Body of pancreas (tissue), 4 donors: ENCODE data around the gene PCBP2. TPM values are rescaled to one million over a fixed set of nuclear protein-coding genes. Genes with fewer than 3 reads are reported as not detected.

Experiments
- ATAC-seq: fragments of 150-250 bp; one replicate; pipeline ENCODE4 v1.9.1; 2016
- DNase-seq, 4 donors: peaks; one replicate each; pipeline ENCODE4 v3.0.0-alpha.2; 2019
- H3K27ac ChIP-seq, 4 donors: fragments of 200-600 bp; sonication (generic); 1 replicate in 3 of 4; 2 replicates in 1 of 4; pipeline versions ENCODE4 v1.5.1 to v1.6.1; 2016 to 2019; ENCODE audit warnings: mild to moderate bottlenecking in 1 of 4, mixed read lengths in 1 of 4, moderate library complexity in 1 of 4
- H3K27me3 ChIP-seq, 2 donors: fragments of 200-600 bp; sonication (generic); one replicate each; pipeline ENCODE4 v1.6.0; 2016; ENCODE audit warnings: mild to moderate bottlenecking in 1 of 2
- H3K36me3 ChIP-seq, 2 donors: fragments of 200-600 bp; sonication (generic); replicated peaks in 1 of 2; 2 replicates each; pipeline ENCODE4 v1.5.1; 2016; ENCODE audit warnings: low read depth in 2 of 2; ENCODE audit not compliant: insufficient read depth in 1 of 2
- H3K4me1 ChIP-seq: fragments of 200-600 bp; sonication (generic); one replicate; pipeline ENCODE4 v1.6.0; 2016
- H3K4me3 ChIP-seq, 2 donors: fragments of 200-600 bp; sonication (generic); 1 replicate in 1 of 2; 2 replicates in 1 of 2; pipeline ENCODE4 v1.5.1; 2016 to 2019
- H3K9me3 ChIP-seq, 3 donors: fragments of 200-600 bp; sonication (generic); 1 replicate in 2 of 3; 2 replicates in 1 of 3; pipeline ENCODE4 v1.5.1; 2016
- CTCF ChIP-seq, 7 experiments: fragments of 450-650 bp in 4 of 7; fragments of 200-600 bp in 3 of 7; sonication (generic) in 3 of 7; IDR thresholded peaks; one replicate each; pipeline ENCODE4 v1.5.1; 2016 to 2019; ENCODE audit warnings: antibody characterized with exemption in 7 of 7
- POLR2A ChIP-seq, 3 donors: fragments of 450-650 bp; IDR thresholded peaks; one replicate each; pipeline ENCODE4 v1.6.1; 2016; ENCODE audit warnings: antibody characterized with exemption in 3 of 3, mild to moderate bottlenecking in 2 of 3
- WGBS, 2 donors: methylation state at CpG; one replicate each; pipeline ENCODE4 v1.1.5; 2017; 5-methylcytosine and 5-hydroxymethylcytosine counted together
- intact Hi-C: fragments of 100-400 bp; cut with DNase I; formaldehyde crosslinking; loops from one replicate; pipeline ENCODE4 v1.15.1; 2023
- total RNA-seq, 2 donors: library from RNA; depleted of rRNA; stranded (reverse); fragments of >200 nt; gene quantifications; one replicate each; pipeline ENCODE4 v1.1.0, GENCODE V29; 2016

PCBP2 gene
- total RNA-seq, 2 donors from 2014 or later = 226 to 308 TPM

- ATAC-seq = no peak
- H3K27me3 ChIP-seq = no peaks in the 10 kb centered on the region
- no peaks in the 10 kb centered on the region for H3K4me1 ChIP-seq
- peak in 1 of 4 donors; percentile 11 for DNase-seq
- TF ChIP-seq CTCF (IDR thresholded peaks at IDR 0.05) (no peak), POLR2A (IDR thresholded peaks at IDR 0.05) (peak in 1 of 3 donors; percentile 9)
- 78 to 87% methylated on average over 14 to 16 of the region's 17 CpGs for WGBS, 2 donors
- peaks cover 0 to 14% of the 10 kb centered on the region in 2 donors for H3K36me3 ChIP-seq
- H3K4me3 ChIP-seq = no peak overlapping the region
- no peak overlapping the region for H3K27ac ChIP-seq
- intact Hi-C loops = no loop called here
- no peaks in the 10 kb centered on the region for H3K9me3 ChIP-seq
Measured at GRCh38 chr12:53486736-53487487, 35.0 kb downstream of the PCBP2 start.

DNA sequence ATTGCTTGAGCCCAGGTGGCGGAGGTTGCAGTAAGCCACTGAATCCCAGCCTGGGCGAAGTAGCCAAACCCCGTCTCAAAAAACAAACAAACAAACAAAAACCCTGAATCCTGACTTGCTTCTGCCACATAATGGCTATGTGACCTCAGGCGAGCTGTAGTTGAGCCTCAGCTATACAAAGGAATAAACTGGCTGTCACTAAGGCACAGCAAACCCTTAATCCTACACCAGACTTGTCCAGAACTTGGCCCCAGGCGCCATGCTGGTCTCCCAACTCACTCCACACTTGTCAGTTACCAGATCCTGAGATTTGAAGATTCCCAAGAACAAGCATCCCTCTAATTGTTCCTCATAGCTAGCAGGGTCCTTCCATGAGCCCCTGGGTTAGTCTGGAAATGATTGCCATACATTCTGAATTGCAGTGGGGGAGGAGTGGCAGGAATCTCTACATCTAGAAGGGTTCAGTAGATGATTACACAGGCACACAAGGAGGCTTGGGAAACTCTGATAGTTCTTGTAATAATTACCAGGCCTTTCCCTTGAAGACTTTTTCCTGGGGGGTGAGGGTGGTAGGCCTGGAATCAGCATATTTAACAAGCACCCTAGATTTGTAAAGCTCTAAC is 37.5 kb downstream of the PCBP2 start:
- Histone ChIP-seq H3K36me3 (peaks cover 0 to 8% of the 10 kb centered on the region in 2 donors), H3K9me3 (no peaks in the 10 kb centered on the region), H3K27me3 (no peaks in the 10 kb centered on the region), H3K4me3 (no peak overlapping the region), H3K27ac (no peak overlapping the region), H3K4me1 (peaks cover 21% of the 10 kb centered on the region)
- no peak for DNase-seq
- TF ChIP-seq CTCF (IDR thresholded peaks at IDR 0.05) (no peak), POLR2A (IDR thresholded peaks at IDR 0.05) (no peak)
- 94 to 95% methylated on average over 5 of the region's 5 CpGs for WGBS, 2 donors
- ATAC-seq = no peak
- intact Hi-C loops = no loop called here

GRCh38 chr12:53492188-53492587 is 40.3 kb downstream of the PCBP2 start:
- TF ChIP-seq CTCF (IDR thresholded peaks at IDR 0.05) = no peak
- TF ChIP-seq POLR2A (IDR thresholded peaks at IDR 0.05) = no peak
- H3K4me1 ChIP-seq = peaks cover 35% of the 10 kb centered on the region
- H3K27me3 ChIP-seq = no peaks in the 10 kb centered on the region
- no peaks in the 10 kb centered on the region for H3K9me3 ChIP-seq
- H3K36me3 ChIP-seq = no peaks in the 10 kb centered on the region
- peak overlapping the region; percentile 71 to 88 (median 79) for H3K27ac ChIP-seq
- peak overlapping the region in 1 of 2 donors; percentile 38 for H3K4me3 ChIP-seq
- intact Hi-C loops = no loop called here
- WGBS, 2 donors = 57 to 63% methylated on average over 20 of the region's 20 CpGs
- DNase-seq (peak in 1 of 4 donors; percentile 16), ATAC-seq (no peak)

DNA sequence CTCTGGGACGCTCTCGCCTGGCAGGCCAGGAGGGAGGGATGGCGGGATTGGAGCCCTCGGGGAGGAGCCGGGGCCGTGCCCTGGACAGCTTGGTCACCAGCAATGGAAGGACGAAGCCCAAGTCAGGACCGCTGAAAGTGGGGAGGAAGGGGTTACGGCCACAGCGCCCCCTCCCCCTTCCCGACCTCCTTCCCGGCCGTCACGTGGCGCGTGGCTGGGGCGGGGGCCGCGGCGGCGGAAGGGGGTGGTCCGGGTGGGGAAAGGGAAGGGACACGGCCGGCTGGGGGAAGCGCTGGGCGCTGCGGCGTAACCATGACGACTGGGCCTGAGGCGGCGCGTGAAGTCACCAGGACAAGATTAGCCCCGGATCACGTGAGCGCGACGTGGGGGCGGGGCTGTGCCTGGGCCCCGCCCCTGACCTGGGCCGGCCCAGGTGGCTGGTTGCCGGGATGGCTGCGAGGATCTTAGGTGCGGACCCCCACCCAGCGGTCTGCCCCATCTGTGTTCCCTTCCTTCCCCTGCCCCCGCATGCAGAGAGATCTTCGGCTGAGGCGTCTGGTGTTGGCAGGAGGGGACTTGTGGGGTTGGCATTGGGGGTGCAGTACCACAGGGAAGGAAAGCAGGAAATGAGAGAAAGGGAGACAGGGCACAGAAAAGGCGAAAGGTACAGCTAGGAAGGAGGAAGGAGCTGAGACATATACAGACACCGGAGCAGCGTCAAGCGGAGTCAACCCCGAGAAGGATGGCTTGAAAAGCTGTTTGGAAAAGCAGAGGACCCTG is 41.1 kb downstream of the PCBP2 start:
- Histone ChIP-seq H3K4me1 (peaks cover 35% of the 10 kb centered on the region), H3K27me3 (no peaks in the 10 kb centered on the region), H3K27ac (peak overlapping the region; percentile 71 to 88 (median 79)), H3K9me3 (no peaks in the 10 kb centered on the region), H3K36me3 (no peaks in the 10 kb centered on the region), H3K4me3 (peak overlapping the region; percentile 38 to 45)
- 0 to 2% methylated on average over 9 to 49 of the region's 52 CpGs for WGBS, 2 donors
- peak; percentile 62 to 94 (median 90) for TF ChIP-seq POLR2A (IDR thresholded peaks at IDR 0.05)
- no peak for TF ChIP-seq CTCF (IDR thresholded peaks at IDR 0.05)
- ATAC-seq (peak; percentile 93), DNase-seq (peak; percentile 95 to 97 (median 96))
- intact Hi-C loops = no loop called here
